ENCODE data around the gene PTGDR. TPM values are rescaled to one million over a fixed set of nuclear protein-coding genes. Genes with fewer than 3 reads are reported as not detected.
A peak's percentile ranks its signal among the peaks of the same experiment; 100 is the strongest.

The PTGDR gene
- total and polyA plus RNA-seq, 10 of the 15 experiments (the other 5 are each of a cell fraction or from before 2014, with no cell fraction given) = not detected

DNA sequence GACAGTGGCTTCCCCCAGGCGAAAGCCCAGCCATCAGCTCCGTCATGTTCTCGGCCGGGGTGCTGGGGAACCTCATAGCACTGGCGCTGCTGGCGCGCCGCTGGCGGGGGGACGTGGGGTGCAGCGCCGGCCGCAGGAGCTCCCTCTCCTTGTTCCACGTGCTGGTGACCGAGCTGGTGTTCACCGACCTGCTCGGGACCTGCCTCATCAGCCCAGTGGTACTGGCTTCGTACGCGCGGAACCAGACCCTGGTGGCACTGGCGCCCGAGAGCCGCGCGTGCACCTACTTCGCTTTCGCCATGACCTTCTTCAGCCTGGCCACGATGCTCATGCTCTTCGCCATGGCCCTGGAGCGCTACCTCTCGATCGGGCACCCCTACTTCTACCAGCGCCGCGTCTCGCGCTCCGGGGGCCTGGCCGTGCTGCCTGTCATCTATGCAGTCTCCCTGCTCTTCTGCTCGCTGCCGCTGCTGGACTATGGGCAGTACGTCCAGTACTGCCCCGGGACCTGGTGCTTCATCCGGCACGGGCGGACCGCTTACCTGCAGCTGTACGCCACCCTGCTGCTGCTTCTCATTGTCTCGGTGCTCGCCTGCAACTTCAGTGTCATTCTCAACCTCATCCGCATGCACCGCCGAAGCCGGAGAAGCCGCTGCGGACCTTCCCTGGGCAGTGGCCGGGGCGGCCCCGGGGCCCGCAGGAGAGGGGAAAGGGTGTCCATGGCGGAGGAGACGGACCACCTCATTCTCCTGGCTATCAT lies 47.3 kb downstream of the PTGDR start:
- CTCF ChIA-PET = no interaction called here
- DNase-seq (ENCODE audit: low read depth, low spot score) = no peak
- peak overlapping the region; percentile 54; the same call in 1 of the 2 replicates for H3K4me3 ChIP-seq
- RAD21 ChIA-PET (ENCODE audit: unreplicated experiment) = no interaction called here
- H3K4me1 ChIP-seq (ENCODE audit: control insufficient read depth, insufficient read depth, low read length) = peaks cover 27% of the 10 kb centered on the region
- H3K9ac ChIP-seq (ENCODE audit: control insufficient read depth, insufficient read depth, low read length) = no peak overlapping the region
- H3K36me3 ChIP-seq (ENCODE audit: control insufficient read depth in 2 of 2, insufficient read depth in 2 of 2, low read length in 1 of 2) = no peaks in the 10 kb centered on the region
- WGBS (ENCODE audit: insufficient coverage, insufficient replicate concordance, low lambda C conversion rate, missing lambda C conversion rate) = 10% methylated on average over 63 of the region's 63 CpGs
- POLR2A ChIA-PET = no interaction called here
- peaks cover 13 to 25% of the 10 kb centered on the region in 2 experiments for H3K27me3 ChIP-seq (replicated peaks in 1 of 2; ENCODE audit: control insufficient read depth in 2 of 2, insufficient read depth in 2 of 2, low read length in 1 of 2)
- no peaks in the 10 kb centered on the region for H3K79me2 ChIP-seq (ENCODE audit: control insufficient read depth, insufficient read depth, low read length)
- intact Hi-C loops (cut with micrococcal nuclease; ENCODE audit: unreplicated experiment) (no loop called here), in situ Hi-C loops (cut with MboI) (no loop called here)
- peak overlapping the region; percentile 89 for H3K4me2 ChIP-seq (ENCODE audit: control insufficient read depth, insufficient read depth)
- SMC1A ChIA-PET (ENCODE audit: uncharacterized antibody, unreplicated experiment) = no interaction called here
- peaks cover 7% of the 10 kb centered on the region; the same call in 2 of the 3 replicates for H3K9me3 ChIP-seq (replicated peaks; ENCODE audit: control insufficient read depth, insufficient read depth, low read length)
- H2AFZ ChIP-seq (ENCODE audit: control insufficient read depth, low read depth, low read length) = peak overlapping the region; percentile 28; the same call in 1 of the 2 replicates
- no TSS peak for BruUV-seq (replicated peaks)
- no peak for FAIRE-seq
- H3K27ac ChIP-seq (ENCODE audit: control insufficient read depth, insufficient read depth) = no peak overlapping the region
- TF ChIP-seq NBN (IDR thresholded peaks at IDR 0.05) = no peak
- peak; percentile 51 for TF ChIP-seq MYC (IDR thresholded peaks at IDR 0.05; ENCODE audit: insufficient read depth, insufficient read length, insufficient replicate concordance, low read length, severe bottlenecking)
- no peak for TF ChIP-seq SP1 (IDR thresholded peaks at IDR 0.05; ENCODE audit: low read depth, low read length)
- no peaks in the 10 kb centered on the region for H4K20me1 ChIP-seq (ENCODE audit: control insufficient read depth, insufficient read depth)
- ATAC-seq = peak; percentile 41

DNA sequence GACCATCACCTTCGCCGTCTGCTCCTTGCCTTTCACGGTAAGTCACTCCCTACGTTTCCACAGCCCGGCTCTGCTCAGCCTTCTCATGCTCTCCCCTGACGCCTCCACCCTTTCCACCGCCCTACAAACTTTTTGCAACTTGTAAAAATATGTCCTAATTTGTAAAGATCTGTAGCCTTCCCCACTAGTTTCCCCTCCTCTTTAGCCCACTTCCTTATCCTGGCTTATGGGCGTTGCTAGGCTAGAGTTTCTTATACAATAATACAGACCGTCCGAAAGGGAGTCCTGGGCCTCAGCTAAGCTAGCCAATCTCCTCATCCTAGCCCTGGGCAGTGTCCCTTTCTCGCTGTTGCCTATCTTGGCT lies 47.8 kb downstream of the PTGDR start:
- H3K9ac ChIP-seq (ENCODE audit: control insufficient read depth, insufficient read depth, low read length) = no peak overlapping the region
- POLR2A ChIA-PET = no interaction called here
- ATAC-seq (no peak), DNase-seq (ENCODE audit: low read depth, low spot score) (no peak), FAIRE-seq (no peak)
- no peak overlapping the region for H2AFZ ChIP-seq (ENCODE audit: control insufficient read depth, low read depth, low read length)
- H3K79me2 ChIP-seq (ENCODE audit: control insufficient read depth, insufficient read depth, low read length) = no peaks in the 10 kb centered on the region
- SMC1A ChIA-PET (ENCODE audit: uncharacterized antibody, unreplicated experiment) = no interaction called here
- WGBS (ENCODE audit: insufficient coverage, insufficient replicate concordance, low lambda C conversion rate, missing lambda C conversion rate) = 43% methylated on average over 11 of the region's 11 CpGs
- peaks cover 27% of the 10 kb centered on the region for H3K4me1 ChIP-seq (ENCODE audit: control insufficient read depth, insufficient read depth, low read length)
- no TSS peak for BruUV-seq (replicated peaks)
- in situ Hi-C loops (cut with MboI) (no loop called here), intact Hi-C loops (cut with micrococcal nuclease; ENCODE audit: unreplicated experiment) (no loop called here)
- no peaks in the 10 kb centered on the region for H4K20me1 ChIP-seq (ENCODE audit: control insufficient read depth, insufficient read depth)
- RAD21 ChIA-PET (ENCODE audit: unreplicated experiment) = no interaction called here
- peaks cover 5% of the 10 kb centered on the region; the same call in 2 of the 3 replicates for H3K9me3 ChIP-seq (replicated peaks; ENCODE audit: control insufficient read depth, insufficient read depth, low read length)
- no peak overlapping the region for H3K27ac ChIP-seq (ENCODE audit: control insufficient read depth, insufficient read depth)
- H3K4me2 ChIP-seq (ENCODE audit: control insufficient read depth, insufficient read depth) = peak overlapping the region; percentile 89; the same call in 1 of the 2 replicates
- H3K36me3 ChIP-seq (ENCODE audit: control insufficient read depth in 2 of 2, insufficient read depth in 2 of 2, low read length in 1 of 2) = no peaks in the 10 kb centered on the region
- H3K27me3 ChIP-seq (replicated peaks in 1 of 2; ENCODE audit: control insufficient read depth in 2 of 2, insufficient read depth in 2 of 2, low read length in 1 of 2) = peaks cover 13 to 25% of the 10 kb centered on the region in 2 experiments
- no peak overlapping the region for H3K4me3 ChIP-seq
- CTCF ChIA-PET = no interaction called here
- TF ChIP-seq SMAD1 (IDR thresholded peaks at IDR 0.05; ENCODE audit: low read depth, partially characterized antibody) (no peak), YBX1 (IDR thresholded peaks at IDR 0.05) (no peak), NFXL1 (IDR thresholded peaks at IDR 0.05; ENCODE audit: borderline replicate concordance) (no peak), HDGF (IDR thresholded peaks at IDR 0.05) (no peak), FOS (IDR thresholded peaks at IDR 0.05; ENCODE audit: borderline replicate concordance, extremely low read depth, insufficient read length) (no peak), SPI1 (IDR thresholded peaks at IDR 0.05; ENCODE audit: borderline replicate concordance, insufficient read depth, low read depth, low read length) (no peak; the same call in 1 of the 2 replicates), CHD1 (IDR thresholded peaks at IDR 0.05; ENCODE audit: low read depth, low read length) (no peak), CHD2 (IDR thresholded peaks at IDR 0.05; ENCODE audit: borderline replicate concordance, low read depth, low read length) (no peak)
- TF ChIP-seq, protein P1, sequence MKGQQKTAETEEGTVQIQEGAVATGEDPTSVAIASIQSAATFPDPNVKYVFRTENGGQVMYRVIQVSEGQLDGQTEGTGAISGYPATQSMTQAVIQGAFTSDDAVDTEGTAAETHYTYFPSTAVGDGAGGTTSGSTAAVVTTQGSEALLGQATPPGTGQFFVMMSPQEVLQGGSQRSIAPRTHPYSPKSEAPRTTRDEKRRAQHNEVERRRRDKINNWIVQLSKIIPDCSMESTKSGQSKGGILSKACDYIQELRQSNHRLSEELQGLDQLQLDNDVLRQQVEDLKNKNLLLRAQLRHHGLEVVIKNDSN (IDR thresholded peaks at IDR 0.05; ENCODE audit: borderline replicate concordance, extremely low read length, insufficient read depth, low read depth, low read length) = no peak
- TF ChIP-seq, protein P2, sequence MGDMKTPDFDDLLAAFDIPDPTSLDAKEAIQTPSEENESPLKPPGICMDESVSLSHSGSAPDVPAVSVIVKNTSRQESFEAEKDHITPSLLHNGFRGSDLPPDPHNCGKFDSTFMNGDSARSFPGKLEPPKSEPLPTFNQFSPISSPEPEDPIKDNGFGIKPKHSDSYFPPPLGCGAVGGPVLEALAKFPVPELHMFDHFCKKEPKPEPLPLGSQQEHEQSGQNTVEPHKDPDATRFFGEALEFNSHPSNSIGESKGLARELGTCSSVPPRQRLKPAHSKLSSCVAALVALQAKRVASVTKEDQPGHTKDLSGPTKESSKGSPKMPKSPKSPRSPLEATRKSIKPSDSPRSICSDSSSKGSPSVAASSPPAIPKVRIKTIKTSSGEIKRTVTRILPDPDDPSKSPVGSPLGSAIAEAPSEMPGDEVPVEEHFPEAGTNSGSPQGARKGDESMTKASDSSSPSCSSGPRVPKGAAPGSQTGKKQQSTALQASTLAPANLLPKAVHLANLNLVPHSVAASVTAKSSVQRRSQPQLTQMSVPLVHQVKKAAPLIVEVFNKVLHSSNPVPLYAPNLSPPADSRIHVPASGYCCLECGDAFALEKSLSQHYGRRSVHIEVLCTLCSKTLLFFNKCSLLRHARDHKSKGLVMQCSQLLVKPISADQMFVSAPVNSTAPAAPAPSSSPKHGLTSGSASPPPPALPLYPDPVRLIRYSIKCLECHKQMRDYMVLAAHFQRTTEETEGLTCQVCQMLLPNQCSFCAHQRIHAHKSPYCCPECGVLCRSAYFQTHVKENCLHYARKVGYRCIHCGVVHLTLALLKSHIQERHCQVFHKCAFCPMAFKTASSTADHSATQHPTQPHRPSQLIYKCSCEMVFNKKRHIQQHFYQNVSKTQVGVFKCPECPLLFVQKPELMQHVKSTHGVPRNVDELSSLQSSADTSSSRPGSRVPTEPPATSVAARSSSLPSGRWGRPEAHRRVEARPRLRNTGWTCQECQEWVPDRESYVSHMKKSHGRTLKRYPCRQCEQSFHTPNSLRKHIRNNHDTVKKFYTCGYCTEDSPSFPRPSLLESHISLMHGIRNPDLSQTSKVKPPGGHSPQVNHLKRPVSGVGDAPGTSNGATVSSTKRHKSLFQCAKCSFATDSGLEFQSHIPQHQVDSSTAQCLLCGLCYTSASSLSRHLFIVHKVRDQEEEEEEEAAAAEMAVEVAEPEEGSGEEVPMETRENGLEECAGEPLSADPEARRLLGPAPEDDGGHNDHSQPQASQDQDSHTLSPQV (IDR thresholded peaks at IDR 0.05) = no peak
